ENCODE measurements around the gene LCE1A. TPM values are rescaled to one million over a fixed set of nuclear protein-coding genes. Genes with fewer than 3 reads are reported as not detected.

The LCE1A gene
- not detected for total RNA-seq

- ATAC-seq (no peak), DNase-seq (ENCODE audit: low spot score in 2 of 2) (no peak)
- Mint-ChIP-seq H3K9me3 (no peaks in the 10 kb centered on the region), H3K27ac (no peak within 1 kb of the TSS), H3K36me3 (no peaks in the 10 kb centered on the region)
Measured at GRCh38 chr1:152827173-152827572, at the start of gene LCE1A. LCE1A (plus strand) TSS chr1:152827473; CDS start chr1:152827473, 0 bp downstream.

- no peaks in the 10 kb centered on the region for H3K9me3 Mint-ChIP-seq
- H3K27ac Mint-ChIP-seq = no peak overlapping the region
- peaks cover 0 to 4% of the 10 kb centered on the region in 2 donors for H3K36me3 Mint-ChIP-seq
- no peak for DNase-seq (ENCODE audit: low spot score in 2 of 2)
- no peak for ATAC-seq
Measured at GRCh38 chr1:152777510-152778137, 49.6 kb upstream of the LCE1A start.

GRCh38 chr1:152783095-152783494, 44.2 kb upstream of the LCE1A start:
- Mint-ChIP-seq H3K27ac (no peak overlapping the region), H3K36me3 (no peaks in the 10 kb centered on the region), H3K9me3 (no peaks in the 10 kb centered on the region)
- no peak for DNase-seq (ENCODE audit: low spot score in 2 of 2)
- no peak for ATAC-seq

GRCh38 chr1:152786077-152786476, 41.2 kb upstream of the LCE1A start, which contains the start of gene LCE1E:
LCE1E (plus strand) TSS chr1:152786257; CDS start chr1:152787300, 1,043 bp downstream.
- Mint-ChIP-seq H3K9me3 (no peaks in the 10 kb centered on the region), H3K27ac (no peak within 1 kb of the TSS), H3K36me3 (no peaks in the 10 kb centered on the region)
- no peak for ATAC-seq
- no peak for DNase-seq (ENCODE audit: low spot score in 2 of 2)

GRCh38 chr1:152795686-152796085, 31.6 kb upstream of the LCE1A start:
- H3K9me3 Mint-ChIP-seq = no peaks in the 10 kb centered on the region
- no peak for ATAC-seq
- H3K27ac Mint-ChIP-seq = no peak overlapping the region
- H3K36me3 Mint-ChIP-seq = no peaks in the 10 kb centered on the region
- DNase-seq (ENCODE audit: low spot score in 2 of 2) = no peak

- DNase-seq (ENCODE audit: low spot score in 2 of 2) (no peak), ATAC-seq (no peak)
- H3K36me3 Mint-ChIP-seq = no peaks in the 10 kb centered on the region
- no peaks in the 10 kb centered on the region for H3K9me3 Mint-ChIP-seq
- H3K27ac Mint-ChIP-seq = no peak within 1 kb of the TSS
Measured at GRCh38 chr1:152796421-152796820, 30.9 kb upstream of the LCE1A start, which contains the start of gene LCE1D. LCE1D (plus strand) TSS chr1:152796721; CDS start chr1:152797795, 1,074 bp downstream.

GRCh38 chr1:152801333-152801732, 25.9 kb upstream of the LCE1A start:
- H3K36me3 Mint-ChIP-seq = no peaks in the 10 kb centered on the region
- H3K27ac Mint-ChIP-seq = no peak overlapping the region
- no peak for DNase-seq (ENCODE audit: low spot score in 2 of 2)
- H3K9me3 Mint-ChIP-seq = no peaks in the 10 kb centered on the region
- no peak for ATAC-seq

GRCh38 chr1:152806576-152806975, 20.7 kb upstream of the LCE1A start, which contains the start of gene LCE1C:
LCE1C (minus strand) TSS chr1:152806651; CDS start chr1:152805478, 1,173 bp downstream.
- DNase-seq (ENCODE audit: low spot score in 2 of 2) (no peak), ATAC-seq (no peak)
- Mint-ChIP-seq H3K9me3 (no peaks in the 10 kb centered on the region), H3K27ac (no peak within 1 kb of the TSS), H3K36me3 (no peaks in the 10 kb centered on the region)

GRCh38 chr1:152811050-152811449, 16.2 kb upstream of the LCE1A start:
- Mint-ChIP-seq H3K36me3 (no peaks in the 10 kb centered on the region), H3K27ac (no peak overlapping the region), H3K9me3 (no peaks in the 10 kb centered on the region)
- DNase-seq (ENCODE audit: low spot score in 2 of 2) (no peak), ATAC-seq (no peak)

GRCh38 chr1:152811671-152812070, 15.6 kb upstream of the LCE1A start, which contains the start of gene LCE1B:
LCE1B (plus strand) TSS chr1:152811971; CDS start chr1:152812447, 476 bp downstream.
- Mint-ChIP-seq H3K36me3 (no peaks in the 10 kb centered on the region), H3K9me3 (no peaks in the 10 kb centered on the region), H3K27ac (peak within 1 kb of the TSS in 1 of 2 donors; percentile 11)
- ATAC-seq (no peak), DNase-seq (ENCODE audit: low spot score in 2 of 2) (no peak)

- DNase-seq (ENCODE audit: low spot score in 2 of 2) (no peak), ATAC-seq (no peak)
- Mint-ChIP-seq H3K9me3 (no peaks in the 10 kb centered on the region), H3K36me3 (no peaks in the 10 kb centered on the region), H3K27ac (no peak overlapping the region)
Measured at GRCh38 chr1:152817309-152817708, 10.0 kb upstream of the LCE1A start.

GRCh38 chr1:152823294-152823693, 4.0 kb upstream of the LCE1A start:
- Mint-ChIP-seq H3K27ac (no peak overlapping the region), H3K9me3 (no peaks in the 10 kb centered on the region), H3K36me3 (no peaks in the 10 kb centered on the region)
- DNase-seq (ENCODE audit: low spot score in 2 of 2) (no peak), ATAC-seq (no peak)

GRCh38 chr1:152824964-152825363, 2.3 kb upstream of the LCE1A start:
- Mint-ChIP-seq H3K36me3 (no peaks in the 10 kb centered on the region), H3K9me3 (no peaks in the 10 kb centered on the region), H3K27ac (no peak overlapping the region)
- no peak for DNase-seq (ENCODE audit: low spot score in 2 of 2)
- no peak for ATAC-seq

GRCh38 chr1:152836870-152837269, 9.6 kb downstream of the LCE1A start:
- H3K9me3 Mint-ChIP-seq = no peaks in the 10 kb centered on the region
- no peaks in the 10 kb centered on the region for H3K36me3 Mint-ChIP-seq
- DNase-seq (ENCODE audit: low spot score in 2 of 2) = no peak
- ATAC-seq = no peak
- H3K27ac Mint-ChIP-seq = no peak overlapping the region

- Mint-ChIP-seq H3K36me3 (no peaks in the 10 kb centered on the region), H3K9me3 (no peaks in the 10 kb centered on the region), H3K27ac (no peak within 1 kb of the TSS)
- DNase-seq (ENCODE audit: low spot score in 2 of 2) = no peak
- no peak for ATAC-seq
Measured at GRCh38 chr1:152842556-152842955, 15.3 kb downstream of the LCE1A start, which contains the start of gene LCE6A. LCE6A (plus strand) TSS chr1:152842856; CDS start chr1:152843521, 665 bp downstream.

GRCh38 chr1:152855661-152856060, 28.4 kb downstream of the LCE1A start:
- no peaks in the 10 kb centered on the region for H3K9me3 Mint-ChIP-seq
- H3K27ac Mint-ChIP-seq = no peak overlapping the region

GRCh38 chr1:152858062-152858461, 30.8 kb downstream of the LCE1A start:
- Mint-ChIP-seq H3K27ac (no peak overlapping the region), H3K9me3 (no peaks in the 10 kb centered on the region), H3K36me3 (no peaks in the 10 kb centered on the region)
- DNase-seq (ENCODE audit: low spot score in 2 of 2) (no peak), ATAC-seq (no peak)

More at GRCh38 chr1:152855661-152856060, 28.4 kb downstream of the LCE1A start:
- DNase-seq (ENCODE audit: low spot score in 2 of 2) = no peak
- no peak for ATAC-seq
- H3K36me3 Mint-ChIP-seq = no peaks in the 10 kb centered on the region

GRCh38 chr1:152859696-152860095, 32.4 kb downstream of the LCE1A start, which contains the start of gene LCE7A:
LCE7A (plus strand) TSS chr1:152859996; CDS start chr1:152860698, 702 bp downstream.
- H3K27ac Mint-ChIP-seq = no peak within 1 kb of the TSS
- H3K9me3 Mint-ChIP-seq = no peaks in the 10 kb centered on the region
- no peak for ATAC-seq
- no peaks in the 10 kb centered on the region for H3K36me3 Mint-ChIP-seq
- DNase-seq (ENCODE audit: low spot score in 2 of 2) = no peak

All from activated naive CD4-positive, alpha-beta T cell treated with anti-CD3 and anti-CD28 coated beads, Interleukin-2, amount 50 U/mL, for 72 hours (primary cell).